ENCODE data around the gene NCKAP5.

NCKAP5 gene

GRCh38 chr2:132732694-132733093, 835.6 kb downstream of the NCKAP5 start:
- Mint-ChIP-seq H3K36me3 (ENCODE audit: low read depth) (no peaks in the 10 kb centered on the region), H3K27ac (no peak overlapping the region), H3K4me3 (no peak overlapping the region), H3K4me1 (no peaks in the 10 kb centered on the region), H3K9me3 (no peaks in the 10 kb centered on the region), H3K27me3 (ENCODE audit: low read depth) (no peaks in the 10 kb centered on the region)
- TF ChIP-seq, protein P1, sequence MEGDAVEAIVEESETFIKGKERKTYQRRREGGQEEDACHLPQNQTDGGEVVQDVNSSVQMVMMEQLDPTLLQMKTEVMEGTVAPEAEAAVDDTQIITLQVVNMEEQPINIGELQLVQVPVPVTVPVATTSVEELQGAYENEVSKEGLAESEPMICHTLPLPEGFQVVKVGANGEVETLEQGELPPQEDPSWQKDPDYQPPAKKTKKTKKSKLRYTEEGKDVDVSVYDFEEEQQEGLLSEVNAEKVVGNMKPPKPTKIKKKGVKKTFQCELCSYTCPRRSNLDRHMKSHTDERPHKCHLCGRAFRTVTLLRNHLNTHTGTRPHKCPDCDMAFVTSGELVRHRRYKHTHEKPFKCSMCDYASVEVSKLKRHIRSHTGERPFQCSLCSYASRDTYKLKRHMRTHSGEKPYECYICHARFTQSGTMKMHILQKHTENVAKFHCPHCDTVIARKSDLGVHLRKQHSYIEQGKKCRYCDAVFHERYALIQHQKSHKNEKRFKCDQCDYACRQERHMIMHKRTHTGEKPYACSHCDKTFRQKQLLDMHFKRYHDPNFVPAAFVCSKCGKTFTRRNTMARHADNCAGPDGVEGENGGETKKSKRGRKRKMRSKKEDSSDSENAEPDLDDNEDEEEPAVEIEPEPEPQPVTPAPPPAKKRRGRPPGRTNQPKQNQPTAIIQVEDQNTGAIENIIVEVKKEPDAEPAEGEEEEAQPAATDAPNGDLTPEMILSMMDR (IDR thresholded peaks at IDR 0.05; ENCODE audit: unreplicated experiment in 3 of 3) = no peak

DNA sequence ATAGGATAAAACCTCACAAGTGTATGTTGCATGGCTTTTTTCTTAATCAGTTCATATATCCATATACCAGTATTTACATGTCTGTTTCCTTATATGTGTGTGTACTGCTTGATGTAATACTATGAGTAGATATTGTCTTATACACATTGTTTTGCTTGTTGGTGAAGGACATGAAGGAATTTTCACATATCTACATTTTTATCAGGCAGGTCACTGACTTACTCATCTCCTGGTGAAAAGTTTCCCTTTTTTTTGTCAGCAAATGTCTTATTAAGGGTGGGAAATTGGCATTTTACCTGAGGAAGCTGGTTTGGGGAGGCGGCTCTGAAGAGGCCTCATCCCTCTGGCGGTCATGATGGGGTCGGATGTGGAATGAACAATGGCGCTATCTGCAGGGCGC, 836.8 kb downstream of the NCKAP5 start:
- H3K36me3 Mint-ChIP-seq (ENCODE audit: low read depth) = no peaks in the 10 kb centered on the region
- TF ChIP-seq, protein P1 (IDR thresholded peaks at IDR 0.05; ENCODE audit: unreplicated experiment in 3 of 3) = no peak
- H3K9me3 Mint-ChIP-seq = no peaks in the 10 kb centered on the region
- H3K4me1 Mint-ChIP-seq = no peaks in the 10 kb centered on the region
- no peak overlapping the region for H3K27ac Mint-ChIP-seq
- no peak overlapping the region for H3K4me3 Mint-ChIP-seq
- no peaks in the 10 kb centered on the region for H3K27me3 Mint-ChIP-seq (ENCODE audit: low read depth)

GRCh38 chr2:132730611-132731010, 837.7 kb downstream of the NCKAP5 start:
- no peaks in the 10 kb centered on the region for H3K4me1 Mint-ChIP-seq
- TF ChIP-seq, protein P1 (IDR thresholded peaks at IDR 0.05; ENCODE audit: unreplicated experiment in 3 of 3) = no peak
- H3K4me3 Mint-ChIP-seq = no peak overlapping the region
- no peaks in the 10 kb centered on the region for H3K27me3 Mint-ChIP-seq (ENCODE audit: low read depth)
- H3K9me3 Mint-ChIP-seq = no peaks in the 10 kb centered on the region
- no peak overlapping the region for H3K27ac Mint-ChIP-seq
- H3K36me3 Mint-ChIP-seq (ENCODE audit: low read depth) = no peaks in the 10 kb centered on the region

DNA sequence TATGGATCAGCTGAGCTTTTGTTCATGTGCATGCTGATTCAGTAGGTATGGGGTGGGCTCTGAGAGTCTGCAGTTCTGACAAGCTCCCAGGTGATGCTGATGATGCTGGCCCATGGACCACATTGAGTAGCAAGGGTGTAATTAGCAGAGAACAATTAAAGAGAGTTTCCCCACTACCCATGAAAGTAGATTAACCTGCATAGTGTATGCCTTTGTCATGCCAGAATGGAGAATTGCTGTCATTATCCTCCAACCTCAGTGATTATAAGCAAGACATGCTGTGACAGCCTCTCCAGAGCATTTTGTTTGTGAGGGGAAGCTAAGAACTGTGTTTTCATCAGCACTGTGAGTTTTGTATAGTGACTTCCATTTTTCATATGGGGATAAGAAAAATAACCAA, 838.7 kb downstream of the NCKAP5 start:
- H3K27ac Mint-ChIP-seq = no peak overlapping the region
- H3K4me1 Mint-ChIP-seq = no peaks in the 10 kb centered on the region
- H3K4me3 Mint-ChIP-seq = no peak overlapping the region
- no peaks in the 10 kb centered on the region for H3K36me3 Mint-ChIP-seq (ENCODE audit: low read depth)
- no peaks in the 10 kb centered on the region for H3K9me3 Mint-ChIP-seq
- no peaks in the 10 kb centered on the region for H3K27me3 Mint-ChIP-seq (ENCODE audit: low read depth)
- TF ChIP-seq, protein P1 (IDR thresholded peaks at IDR 0.05; ENCODE audit: unreplicated experiment in 3 of 3) = no peak

DNA sequence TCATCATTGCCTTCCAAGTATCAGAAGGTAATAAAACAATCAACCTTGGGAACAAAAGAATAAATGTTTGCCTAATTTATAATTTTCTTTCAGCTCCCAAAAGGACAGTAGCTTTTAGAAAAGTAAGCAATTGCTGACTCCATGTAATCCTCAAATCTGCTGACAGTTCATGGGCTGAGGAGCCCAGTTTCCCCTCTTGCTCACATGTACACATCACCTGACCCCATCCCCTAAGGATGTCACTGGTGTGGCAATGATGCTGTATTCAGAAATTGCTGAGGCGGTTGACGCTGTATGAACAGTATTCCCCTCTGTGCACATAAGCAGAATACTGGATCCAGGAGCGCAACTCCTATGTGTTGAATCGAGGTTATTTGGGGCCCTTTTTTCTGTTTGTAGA, 842.1 kb downstream of the NCKAP5 start:
- no peak overlapping the region for H3K4me3 Mint-ChIP-seq
- TF ChIP-seq, protein P1 (IDR thresholded peaks at IDR 0.05; ENCODE audit: unreplicated experiment in 3 of 3) = no peak

DNA sequence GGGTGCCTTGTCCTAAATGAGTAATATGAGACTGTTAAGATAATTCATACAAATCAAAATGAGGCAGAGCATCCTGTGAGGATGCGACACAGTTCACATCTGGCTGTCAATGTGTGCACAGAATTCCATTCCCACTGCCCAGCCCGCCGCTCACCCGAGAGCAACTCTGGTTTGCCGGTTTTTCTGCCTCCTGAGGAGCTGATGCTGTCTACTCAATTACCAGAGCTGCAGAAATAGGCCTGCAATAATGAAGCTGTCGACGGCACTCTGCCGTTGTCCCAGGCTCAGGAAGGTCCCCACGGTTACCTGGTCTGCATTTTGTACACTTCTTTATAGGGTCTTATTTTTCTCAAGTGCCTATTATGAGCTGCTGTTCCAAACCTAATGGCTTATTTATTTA, 842.5 kb downstream of the NCKAP5 start:
- Mint-ChIP-seq H3K36me3 (ENCODE audit: low read depth) (no peaks in the 10 kb centered on the region), H3K9me3 (no peaks in the 10 kb centered on the region), H3K27ac (no peak overlapping the region), H3K4me1 (no peaks in the 10 kb centered on the region), H3K27me3 (ENCODE audit: low read depth) (no peaks in the 10 kb centered on the region), H3K4me3 (no peak overlapping the region)
- TF ChIP-seq, protein P1 (IDR thresholded peaks at IDR 0.05; ENCODE audit: unreplicated experiment in 3 of 3) = no peak

More for the DNA sequence above, 842.1 kb downstream of the NCKAP5 start:
- no peaks in the 10 kb centered on the region for H3K27me3 Mint-ChIP-seq (ENCODE audit: low read depth)
- no peak overlapping the region for H3K27ac Mint-ChIP-seq
- no peaks in the 10 kb centered on the region for H3K4me1 Mint-ChIP-seq
- H3K36me3 Mint-ChIP-seq (ENCODE audit: low read depth) = no peaks in the 10 kb centered on the region
- no peaks in the 10 kb centered on the region for H3K9me3 Mint-ChIP-seq

All from nephron (organoid).